ENCODE measurements around the gene ARFGEF2.

ARFGEF2 gene

DNA sequence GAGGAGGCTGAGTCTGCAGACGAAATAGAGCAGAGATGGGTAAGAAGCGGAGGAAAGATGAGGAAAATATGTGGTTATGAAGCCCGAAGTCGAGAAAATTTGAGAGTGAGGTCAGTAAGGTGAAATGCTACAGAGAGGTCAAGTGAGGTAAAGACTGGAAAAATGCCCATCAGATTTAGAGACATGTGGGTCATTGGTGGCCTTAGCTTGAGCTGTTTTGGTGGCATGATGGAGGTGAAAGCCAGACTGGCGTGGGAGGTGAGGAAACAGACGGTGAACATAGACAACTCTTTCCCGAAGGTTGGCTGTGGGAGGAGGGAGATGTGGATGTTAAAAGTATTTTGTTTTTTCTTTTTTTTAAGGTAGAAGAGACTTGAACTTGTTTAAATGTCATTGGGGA is 9.4 kb downstream of the ARFGEF2 start:
- TF ChIP-seq EGR1 (IDR thresholded peaks at IDR 0.05) (no peak), TEAD4 (IDR thresholded peaks at IDR 0.05) (no peak)
- TF ChIP-seq, protein P1, sequence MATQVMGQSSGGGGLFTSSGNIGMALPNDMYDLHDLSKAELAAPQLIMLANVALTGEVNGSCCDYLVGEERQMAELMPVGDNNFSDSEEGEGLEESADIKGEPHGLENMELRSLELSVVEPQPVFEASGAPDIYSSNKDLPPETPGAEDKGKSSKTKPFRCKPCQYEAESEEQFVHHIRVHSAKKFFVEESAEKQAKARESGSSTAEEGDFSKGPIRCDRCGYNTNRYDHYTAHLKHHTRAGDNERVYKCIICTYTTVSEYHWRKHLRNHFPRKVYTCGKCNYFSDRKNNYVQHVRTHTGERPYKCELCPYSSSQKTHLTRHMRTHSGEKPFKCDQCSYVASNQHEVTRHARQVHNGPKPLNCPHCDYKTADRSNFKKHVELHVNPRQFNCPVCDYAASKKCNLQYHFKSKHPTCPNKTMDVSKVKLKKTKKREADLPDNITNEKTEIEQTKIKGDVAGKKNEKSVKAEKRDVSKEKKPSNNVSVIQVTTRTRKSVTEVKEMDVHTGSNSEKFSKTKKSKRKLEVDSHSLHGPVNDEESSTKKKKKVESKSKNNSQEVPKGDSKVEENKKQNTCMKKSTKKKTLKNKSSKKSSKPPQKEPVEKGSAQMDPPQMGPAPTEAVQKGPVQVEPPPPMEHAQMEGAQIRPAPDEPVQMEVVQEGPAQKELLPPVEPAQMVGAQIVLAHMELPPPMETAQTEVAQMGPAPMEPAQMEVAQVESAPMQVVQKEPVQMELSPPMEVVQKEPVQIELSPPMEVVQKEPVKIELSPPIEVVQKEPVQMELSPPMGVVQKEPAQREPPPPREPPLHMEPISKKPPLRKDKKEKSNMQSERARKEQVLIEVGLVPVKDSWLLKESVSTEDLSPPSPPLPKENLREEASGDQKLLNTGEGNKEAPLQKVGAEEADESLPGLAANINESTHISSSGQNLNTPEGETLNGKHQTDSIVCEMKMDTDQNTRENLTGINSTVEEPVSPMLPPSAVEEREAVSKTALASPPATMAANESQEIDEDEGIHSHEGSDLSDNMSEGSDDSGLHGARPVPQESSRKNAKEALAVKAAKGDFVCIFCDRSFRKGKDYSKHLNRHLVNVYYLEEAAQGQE (IDR thresholded peaks at IDR 0.05; ENCODE audit: low read depth), result no peak

DNA sequence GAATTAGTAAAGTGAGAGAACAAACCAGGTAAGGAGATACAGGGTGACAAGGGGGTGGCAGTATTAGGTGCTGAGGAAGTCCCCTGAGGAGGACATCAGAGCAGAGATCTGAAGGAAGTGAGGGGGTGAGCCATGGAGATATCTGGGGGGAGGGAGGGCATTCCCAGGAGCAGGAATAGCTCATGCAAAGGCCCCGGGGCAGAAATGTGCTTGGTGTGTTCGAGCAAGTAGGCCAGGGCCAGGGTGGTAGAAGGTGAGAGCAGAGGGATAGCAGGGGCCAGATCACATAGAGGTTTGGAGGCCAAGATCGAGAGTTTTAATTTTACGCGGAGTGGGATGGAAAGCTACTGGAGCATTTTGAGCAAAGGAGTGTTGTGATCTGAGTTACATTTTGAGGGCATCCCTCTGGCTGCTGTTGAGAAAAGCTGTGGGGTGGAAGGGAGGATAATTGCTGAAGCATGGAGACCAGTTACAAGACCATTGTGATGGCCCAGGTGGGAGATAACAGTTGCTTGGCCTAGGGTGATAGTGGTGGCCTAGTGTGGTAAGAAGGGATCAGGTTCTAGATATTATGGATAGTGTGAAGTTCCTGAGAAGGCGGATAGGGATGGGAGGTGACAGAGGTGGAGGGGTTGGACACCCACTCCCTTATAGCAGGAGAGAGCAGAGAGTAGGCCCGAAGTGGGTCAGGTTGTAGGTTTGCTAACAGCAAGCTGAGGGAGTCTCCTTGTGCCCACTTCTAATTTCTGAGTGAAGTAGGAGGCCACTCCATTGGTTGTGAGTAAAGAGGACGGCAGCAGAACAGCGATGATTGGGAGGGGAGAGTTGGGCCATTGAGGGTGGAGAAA is 10.2 kb downstream of the ARFGEF2 start:
- TF ChIP-seq CREB1 (IDR thresholded peaks at IDR 0.05; ENCODE audit: low read depth), result no peak
- TF ChIP-seq, protein P1 (IDR thresholded peaks at IDR 0.05; ENCODE audit: low read depth), result no peak
- TF ChIP-seq EP300 (IDR thresholded peaks at IDR 0.05; ENCODE audit: borderline replicate concordance), result no peak
- TF ChIP-seq, protein P2, sequence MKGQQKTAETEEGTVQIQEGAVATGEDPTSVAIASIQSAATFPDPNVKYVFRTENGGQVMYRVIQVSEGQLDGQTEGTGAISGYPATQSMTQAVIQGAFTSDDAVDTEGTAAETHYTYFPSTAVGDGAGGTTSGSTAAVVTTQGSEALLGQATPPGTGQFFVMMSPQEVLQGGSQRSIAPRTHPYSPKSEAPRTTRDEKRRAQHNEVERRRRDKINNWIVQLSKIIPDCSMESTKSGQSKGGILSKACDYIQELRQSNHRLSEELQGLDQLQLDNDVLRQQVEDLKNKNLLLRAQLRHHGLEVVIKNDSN (IDR thresholded peaks at IDR 0.05), result no peak
- TF ChIP-seq NFIC (IDR thresholded peaks at IDR 0.05), result no peak
- TF ChIP-seq ZBTB7A (IDR thresholded peaks at IDR 0.05; ENCODE audit: low read depth), result no peak

DNA sequence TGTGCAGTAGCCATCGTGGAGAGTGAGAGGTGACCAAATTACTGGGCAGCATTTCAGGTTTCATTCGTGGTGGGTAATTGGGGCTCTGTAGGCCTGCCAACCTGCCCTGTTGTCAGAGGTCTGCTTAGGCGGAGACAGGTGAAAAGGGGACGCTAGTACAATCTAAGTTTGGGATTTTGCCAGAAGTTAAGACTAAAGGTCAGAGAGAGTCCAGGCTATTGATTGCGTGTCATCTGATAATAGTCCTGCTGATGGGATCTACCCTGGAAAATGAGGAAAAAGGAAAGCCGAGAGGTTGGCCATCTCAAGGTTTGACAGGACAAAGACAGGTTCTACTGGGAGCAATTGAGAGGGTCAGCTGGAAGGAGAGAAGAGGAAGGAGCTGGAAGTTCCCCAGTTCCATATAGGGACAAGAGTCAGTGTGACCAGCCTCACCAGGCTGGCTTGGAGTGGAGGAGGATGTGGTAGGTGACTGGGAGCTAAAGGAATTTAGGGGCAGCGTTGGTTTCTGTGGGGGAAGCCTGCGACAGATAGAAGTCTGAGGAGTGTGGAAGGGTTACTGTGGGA is 10.9 kb downstream of the ARFGEF2 start:
- TF ChIP-seq EP300 (IDR thresholded peaks at IDR 0.05; ENCODE audit: borderline replicate concordance) (no peak), RAD21 (IDR thresholded peaks at IDR 0.05; ENCODE audit: low read depth) (no peak), FOXM1 (IDR thresholded peaks at IDR 0.05; ENCODE audit: borderline replicate concordance, low read depth) (no peak), TAF1 (IDR thresholded peaks at IDR 0.05; ENCODE audit: low read depth) (no peak), TCF12 (IDR thresholded peaks at IDR 0.05; ENCODE audit: low read depth) (no peak), YY1 (IDR thresholded peaks at IDR 0.05; ENCODE audit: low read depth) (no peak), ZBTB7A (IDR thresholded peaks at IDR 0.05; ENCODE audit: low read depth) (no peak), CEBPB (IDR thresholded peaks at IDR 0.05) (no peak)

DNA sequence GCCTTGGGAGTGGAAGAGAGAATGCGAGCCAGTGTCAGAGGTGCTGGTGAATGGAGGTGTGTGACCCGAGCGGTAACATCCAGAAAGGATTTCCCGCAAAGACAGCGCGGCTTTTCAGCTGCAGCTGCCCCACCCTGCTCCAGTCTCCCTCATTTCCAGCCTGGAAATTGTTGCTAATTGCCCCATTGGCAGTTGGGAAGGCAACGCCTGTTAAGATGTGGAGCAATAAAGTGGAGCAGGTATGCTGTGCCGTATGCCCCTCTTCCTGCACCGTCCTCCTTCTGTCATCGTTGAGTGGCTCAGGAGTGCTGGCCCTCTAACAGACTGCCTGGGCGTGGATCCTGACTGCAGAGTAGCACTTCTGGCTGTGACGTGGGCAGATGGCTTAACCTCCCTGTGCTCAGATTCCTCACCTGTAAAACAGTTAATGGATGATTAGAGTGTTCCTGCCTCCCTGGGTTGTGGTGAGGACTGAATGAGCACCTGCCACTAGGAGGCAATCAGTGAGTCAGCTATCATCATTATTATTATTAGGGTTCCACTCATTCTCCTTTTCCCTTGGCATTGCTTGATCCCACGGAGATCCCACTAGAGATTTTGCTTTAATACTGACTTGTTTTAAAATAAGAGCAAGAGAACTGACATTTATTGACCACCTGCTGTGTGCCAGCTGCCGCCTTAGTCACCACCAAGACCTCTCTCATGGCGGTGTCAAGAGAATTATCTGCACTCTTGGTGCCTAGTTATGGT is 11.7 kb downstream of the ARFGEF2 start:
- TF ChIP-seq FOXM1 (IDR thresholded peaks at IDR 0.05; ENCODE audit: borderline replicate concordance, low read depth) (no peak), YY1 (IDR thresholded peaks at IDR 0.05; ENCODE audit: low read depth) (no peak), CREB1 (IDR thresholded peaks at IDR 0.05; ENCODE audit: low read depth) (no peak), NFIC (IDR thresholded peaks at IDR 0.05) (no peak)
- TF ChIP-seq, protein P2 (IDR thresholded peaks at IDR 0.05), result no peak

DNA sequence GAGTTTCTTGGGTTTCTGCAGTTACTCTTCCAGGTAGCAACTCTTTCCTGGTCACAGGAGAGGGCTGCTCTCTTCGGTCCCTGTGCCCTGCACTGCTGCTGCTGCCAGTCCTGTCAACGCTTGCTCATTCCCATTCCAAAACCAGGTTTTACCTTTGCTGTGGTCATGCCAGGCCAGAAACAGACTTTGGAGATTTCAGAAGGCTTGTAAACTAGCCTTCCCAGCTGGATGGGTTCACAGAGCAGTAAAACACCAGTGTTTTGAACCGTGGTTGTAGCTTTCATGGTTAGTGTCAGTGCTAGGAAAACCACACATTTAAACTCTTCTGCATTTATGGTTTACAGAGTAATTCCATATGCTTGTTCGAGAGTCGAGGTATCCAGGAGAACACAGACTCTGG is 16.2 kb downstream of the ARFGEF2 start:
- TF ChIP-seq NFIC (IDR thresholded peaks at IDR 0.05) (no peak), CEBPB (IDR thresholded peaks at IDR 0.05) (no peak), TEAD4 (IDR thresholded peaks at IDR 0.05) (no peak), EGR1 (IDR thresholded peaks at IDR 0.05) (no peak), EP300 (IDR thresholded peaks at IDR 0.05; ENCODE audit: borderline replicate concordance) (no peak)
- TF ChIP-seq, protein P3, sequence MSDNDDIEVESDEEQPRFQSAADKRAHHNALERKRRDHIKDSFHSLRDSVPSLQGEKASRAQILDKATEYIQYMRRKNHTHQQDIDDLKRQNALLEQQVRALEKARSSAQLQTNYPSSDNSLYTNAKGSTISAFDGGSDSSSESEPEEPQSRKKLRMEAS (IDR thresholded peaks at IDR 0.05), result no peak
- TF ChIP-seq, protein P2 (IDR thresholded peaks at IDR 0.05), result no peak
- TF ChIP-seq, protein P1 (IDR thresholded peaks at IDR 0.05; ENCODE audit: low read depth), result no peak
